Breast epithelium (tissue), 4 donors: ENCODE measurements around the gene RPS17. TPM values are rescaled to one million over a fixed set of nuclear protein-coding genes. Genes with fewer than 3 reads are reported as not detected.

Experiments
- DNase-seq, 2 donors: peaks; one replicate each; pipeline ENCODE4 v3.0.0-alpha.2; 2019; ENCODE audit warnings: low spot score in 2 of 2
- H3K27ac ChIP-seq, 2 donors: fragments of 200-600 bp; sonication (generic) in 1 of 2; one replicate each; pipeline ENCODE4 v1.5.1; 2016 to 2019; ENCODE audit warnings: mild to moderate bottlenecking in 1 of 2
- H3K27me3 ChIP-seq, 2 donors: fragments of 200-600 bp; sonication (generic) in 1 of 2; one replicate each; pipeline versions ENCODE4 v1.5.1 to v1.6.0; 2017 to 2019; ENCODE audit warnings: control low read depth in 1 of 2, mild to moderate bottlenecking in 1 of 2
- H3K36me3 ChIP-seq: fragments of 200-600 bp; one replicate; pipeline ENCODE4 v1.5.1; 2019
- H3K4me1 ChIP-seq, 2 donors: fragments of 200-600 bp; sonication (generic); one replicate each; pipeline ENCODE4 v1.5.1; 2016 to 2019; ENCODE audit warnings: control low read depth in 1 of 2
- H3K4me3 ChIP-seq, 3 donors: fragments of 200-600 bp; sonication (generic); 1 replicate in 2 of 3; 2 replicates in 1 of 3; pipeline ENCODE4 v1.5.1; 2016 to 2019; ENCODE audit warnings: mild to moderate bottlenecking in 3 of 3, moderate library complexity in 2 of 3
- H3K9me3 ChIP-seq, 2 donors: fragments of 200-600 bp; sonication (generic) in 1 of 2; one replicate each; pipeline ENCODE4 v1.5.1; 2016 to 2019; ENCODE audit warnings: control low read depth in 1 of 2
- CTCF ChIP-seq, 3 donors: fragments of 450-650 bp; IDR thresholded peaks; one replicate each; pipeline ENCODE4 v1.5.1; 2016 to 2017; ENCODE audit warnings: antibody characterized with exemption in 3 of 3, mild to moderate bottlenecking in 3 of 3, moderate library complexity in 3 of 3
- POLR2A ChIP-seq: fragments of 450-650 bp; IDR thresholded peaks from one replicate; pipeline ENCODE4 v1.6.1; 2016; ENCODE audit warnings: antibody characterized with exemption, mild to moderate bottlenecking, moderate library complexity
- POLR2AphosphoS5 ChIP-seq, 3 donors: sonication (generic); formaldehyde crosslinking; IDR thresholded peaks; one replicate each; pipeline ENCODE4 v1.6.1; 2017; ENCODE audit warnings: antibody characterized with exemption in 3 of 3
- intact Hi-C: fragments of 100-400 bp; cut with DNase I; formaldehyde crosslinking; loops from one replicate; pipeline ENCODE4 v1.15.1; 2023; ENCODE audit warnings: low total_unique reads
- total RNA-seq, 3 donors: library from RNA; depleted of rRNA; stranded (reverse); fragments of >200 nt; gene quantifications; one replicate each; pipeline ENCODE4 v1.1.0, GENCODE V29; 2016

The RPS17 gene
- total RNA-seq, 3 donors from 2014 or later, result 2,556 to 3,448 (median 2,909) TPM

- H3K9me3 ChIP-seq, result no peaks in the 10 kb centered on the region
- H3K27ac ChIP-seq, result no peak overlapping the region
- H3K27me3 ChIP-seq, result no peaks in the 10 kb centered on the region
- H3K4me1 ChIP-seq, result no peaks in the 10 kb centered on the region
- TF ChIP-seq POLR2AphosphoS5 (IDR thresholded peaks at IDR 0.05) (no peak), CTCF (IDR thresholded peaks at IDR 0.05) (no peak), POLR2A (no peak)
- intact Hi-C loops, result no loop called here
- DNase-seq, result no peak
- H3K4me3 ChIP-seq, result no peak overlapping the region
- no peaks in the 10 kb centered on the region for H3K36me3 ChIP-seq
Observed at GRCh38 chr15:82568986-82569385, 28.7 kb upstream of the RPS17 start.

- Histone ChIP-seq H3K4me3 (no peak overlapping the region), H3K9me3 (no peaks in the 10 kb centered on the region), H3K4me1 (no peaks in the 10 kb centered on the region), H3K27me3 (no peaks in the 10 kb centered on the region), H3K27ac (no peak overlapping the region), H3K36me3 (no peaks in the 10 kb centered on the region)
- TF ChIP-seq CTCF (IDR thresholded peaks at IDR 0.05), result no peak
- TF ChIP-seq POLR2A, result no peak
- TF ChIP-seq POLR2AphosphoS5 (IDR thresholded peaks at IDR 0.05), result no peak
- no peak for DNase-seq
- intact Hi-C loops, result no loop called here
Observed at GRCh38 chr15:82567661-82568060, 27.4 kb upstream of the RPS17 start.

- Histone ChIP-seq H3K36me3 (no peaks in the 10 kb centered on the region), H3K27ac (no peak overlapping the region), H3K9me3 (no peaks in the 10 kb centered on the region), H3K4me1 (no peaks in the 10 kb centered on the region), H3K27me3 (no peaks in the 10 kb centered on the region), H3K4me3 (no peak overlapping the region)
- intact Hi-C loops, result no loop called here
- TF ChIP-seq POLR2A, result no peak
- TF ChIP-seq POLR2AphosphoS5 (IDR thresholded peaks at IDR 0.05), result no peak
- TF ChIP-seq CTCF (IDR thresholded peaks at IDR 0.05), result no peak
- no peak for DNase-seq
Observed at GRCh38 chr15:82566690-82567089, 26.4 kb upstream of the RPS17 start.

GRCh38 chr15:82558502-82558901 lies 18.2 kb upstream of the RPS17 start:
- H3K36me3 ChIP-seq, result no peaks in the 10 kb centered on the region
- no peak overlapping the region for H3K4me3 ChIP-seq
- no peaks in the 10 kb centered on the region for H3K9me3 ChIP-seq
- TF ChIP-seq POLR2A, result no peak
- TF ChIP-seq POLR2AphosphoS5 (IDR thresholded peaks at IDR 0.05), result no peak
- TF ChIP-seq CTCF (IDR thresholded peaks at IDR 0.05), result no peak
- H3K27me3 ChIP-seq, result no peaks in the 10 kb centered on the region
- H3K27ac ChIP-seq, result no peak overlapping the region
- no peak for DNase-seq
- peaks cover 0 to 5% of the 10 kb centered on the region in 2 donors for H3K4me1 ChIP-seq
- intact Hi-C loops, result no loop called here

- H3K9me3 ChIP-seq, result no peaks in the 10 kb centered on the region
- H3K27me3 ChIP-seq, result no peaks in the 10 kb centered on the region
- TF ChIP-seq POLR2AphosphoS5 (IDR thresholded peaks at IDR 0.05) (no peak), POLR2A (no peak), CTCF (IDR thresholded peaks at IDR 0.05) (no peak)
- H3K27ac ChIP-seq, result no peak overlapping the region
- intact Hi-C loops, result no loop called here
- peaks cover 0 to 9% of the 10 kb centered on the region in 2 donors for H3K4me1 ChIP-seq
- H3K4me3 ChIP-seq, result no peak overlapping the region
- H3K36me3 ChIP-seq, result no peaks in the 10 kb centered on the region
- DNase-seq, result no peak
Observed at GRCh38 chr15:82556315-82557035, 16.2 kb upstream of the RPS17 start.
